Stomach (tissue), 9 donors: ENCODE results near the gene TRIM46. TPM values are rescaled to one million over a fixed set of nuclear protein-coding genes. Genes with fewer than 3 reads are reported as not detected.

ENCODE experiments used
- DNase-seq, 2 donors: peaks; one replicate each; pipeline versions ENCODE4 v3.0.0 to v3.0.0-alpha.2; 2013 to 2019
- H3K27ac ChIP-seq, 5 donors: fragments of 200-600 bp in 4 of 5; sonication (generic) in 4 of 5; one replicate each; pipeline ENCODE4 v1.5.1; 2013 to 2019; ENCODE audit warnings: mild to moderate bottlenecking in 1 of 5, moderate library complexity in 1 of 5
- H3K27me3 ChIP-seq, 3 donors: fragments of 200-600 bp; sonication (generic); one replicate each; pipeline ENCODE4 v1.5.1; 2017 to 2019; ENCODE audit warnings: mixed run types in 1 of 3
- H3K36me3 ChIP-seq, 4 donors: fragments of 200-600 bp; sonication (generic); 1 replicate in 3 of 4; 2 replicates in 1 of 4; pipeline ENCODE4 v1.5.1; 2016 to 2019
- H3K4me1 ChIP-seq, 4 donors: fragments of 200-600 bp; sonication (generic); one replicate each; pipeline ENCODE4 v1.5.1; 2016 to 2019
- H3K4me3 ChIP-seq, 4 donors: fragments of 200-600 bp; sonication (generic) in 3 of 4; one replicate each; pipeline ENCODE4 v1.5.1; 2016 to 2019; ENCODE audit warnings: mild to moderate bottlenecking in 1 of 4
- H3K9me3 ChIP-seq, 4 donors: fragments of 200-600 bp; sonication (generic); one replicate each; pipeline ENCODE4 v1.5.1; 2016 to 2019
- CTCF ChIP-seq, 7 experiments: fragments of 450-650 bp in 4 of 7; fragments of 200-600 bp in 3 of 7; sonication (generic) in 3 of 7; IDR thresholded peaks; one replicate each; pipeline ENCODE4 v1.5.1; 2016 to 2019; ENCODE audit warnings: antibody characterized with exemption in 7 of 7, control low read depth in 2 of 7, mild to moderate bottlenecking in 1 of 7
- EP300 ChIP-seq: sonication (generic); formaldehyde crosslinking; IDR thresholded peaks from one replicate; pipeline ENCODE4 v1.6.1; 2017; ENCODE audit warnings: antibody characterized with exemption
- POLR2A ChIP-seq, 4 donors: fragments of 450-650 bp; IDR thresholded peaks; one replicate each; pipeline ENCODE4 v1.6.1; 2016; ENCODE audit warnings: antibody characterized with exemption in 4 of 4, control low read depth in 2 of 4, mild to moderate bottlenecking in 1 of 4, moderate library complexity in 1 of 4
- POLR2AphosphoS5 ChIP-seq, 3 donors: sonication (generic); formaldehyde crosslinking; IDR thresholded peaks; one replicate each; pipeline ENCODE4 v1.6.1; 2016; ENCODE audit warnings: antibody characterized with exemption in 3 of 3
- WGBS, 5 donors: extraction: QIAGEN DNeasy Blood & Tissue Kit in 3 of 5; methylation state at CpG; one replicate each; pipeline versions ENCODE4 v1.1.5 to v1.1.7; 2013 to 2018; 5-methylcytosine and 5-hydroxymethylcytosine counted together
- intact Hi-C: fragments of 100-400 bp; cut with DNase I; formaldehyde crosslinking; loops from one replicate; pipeline ENCODE4 v1.15.1; 2023; ENCODE audit warnings: low total_unique reads
- polyA plus RNA-seq, 3 donors: library from polyadenylated mRNA; stranded (reverse); fragments of 200-250 nt; gene quantifications; one replicate each; pipeline ENCODE4 v1.2.3, GENCODE V29; 2013
- total RNA-seq, 5 donors: library from RNA; depleted of rRNA; stranded (reverse); fragments of >200 nt; gene quantifications; one replicate each; pipeline versions ENCODE4 v1.1.0 to v1.2.3, GENCODE V29; 2014 to 2016
- donor health status: healthy with polysubstance abuse.
- donor health status: Bipolar disorder and iron deficiency.
- donor health status: healthy.

TRIM46 gene
- total and polyA plus RNA-seq, 8 donors = 0.58 to 16.9 (median 0.71) TPM; not detected in 2

GRCh38 chr1:155184835-155185782 is 11.5 kb downstream of the TRIM46 start:
- DNase-seq = peak; percentile 88 to 93
- intact Hi-C loops = no loop called here
- peak overlapping the region in 2 of 4 donors; percentile 40 to 50 for H3K4me3 ChIP-seq
- H3K9me3 ChIP-seq = no peaks in the 10 kb centered on the region
- H3K27ac ChIP-seq = peak overlapping the region; percentile 72 to 90 (median 79)
- H3K27me3 ChIP-seq = no peaks in the 10 kb centered on the region
- WGBS, 5 donors = 22 to 52% (median 31%) methylated on average over 19 to 21 of the region's 21 CpGs
- TF ChIP-seq POLR2A (IDR thresholded peaks at IDR 0.05) (no peak), CTCF (IDR thresholded peaks at IDR 0.05) (no peak), EP300 (no peak), POLR2AphosphoS5 (IDR thresholded peaks at IDR 0.05) (peak in 2 of 3 donors; percentile 68 to 75)
- peaks cover 30 to 66% (median 47%) of the 10 kb centered on the region in 4 donors for H3K4me1 ChIP-seq
- H3K36me3 ChIP-seq = peaks cover 0 to 7% (median 0%) of the 10 kb centered on the region in 4 donors

GRCh38 chr1:155185783-155186066 is 12.1 kb downstream of the TRIM46 start:
- no peak for DNase-seq
- Histone ChIP-seq H3K9me3 (no peaks in the 10 kb centered on the region), H3K27ac (peak overlapping the region; percentile 72 to 90 (median 79)), H3K4me1 (peaks cover 30 to 64% (median 45%) of the 10 kb centered on the region in 4 donors), H3K4me3 (peak overlapping the region in 3 of 4 donors; percentile 11 to 50 (median 40)), H3K36me3 (peaks cover 0 to 6% (median 0%) of the 10 kb centered on the region in 4 donors), H3K27me3 (no peaks in the 10 kb centered on the region)
- intact Hi-C loops = no loop called here
- 31 to 49% (median 37%) methylated on average over 6 of the region's 6 CpGs for WGBS, 5 donors
- TF ChIP-seq POLR2AphosphoS5 (IDR thresholded peaks at IDR 0.05) = no peak
- TF ChIP-seq POLR2A (IDR thresholded peaks at IDR 0.05) = no peak
- TF ChIP-seq EP300 = no peak
- no peak for TF ChIP-seq CTCF (IDR thresholded peaks at IDR 0.05)

- TF ChIP-seq POLR2AphosphoS5 (IDR thresholded peaks at IDR 0.05) (peak in 1 of 3 donors; percentile 54), EP300 (no peak), CTCF (IDR thresholded peaks at IDR 0.05) (no peak), POLR2A (IDR thresholded peaks at IDR 0.05) (no peak)
- intact Hi-C loops = no loop called here
- peak overlapping the region; percentile 72 to 90 (median 79) for H3K27ac ChIP-seq
- no peaks in the 10 kb centered on the region for H3K27me3 ChIP-seq
- H3K4me3 ChIP-seq = peak overlapping the region in 3 of 4 donors; percentile 11 to 50 (median 40)
- 19 to 51% (median 40%) methylated on average over 6 to 8 of the region's 8 CpGs for WGBS, 5 donors
- peaks cover 0 to 6% (median 0%) of the 10 kb centered on the region in 4 donors for H3K36me3 ChIP-seq
- peak; percentile 57 to 68 for DNase-seq
- no peaks in the 10 kb centered on the region for H3K9me3 ChIP-seq
- peaks cover 30 to 59% (median 42%) of the 10 kb centered on the region in 4 donors for H3K4me1 ChIP-seq
These were observed 12.6 kb downstream of the TRIM46 start for GRCh38 chr1:155186067-155186793.

GRCh38 chr1:155186794-155187455 is 13.3 kb downstream of the TRIM46 start:
- WGBS, 5 donors = 30 to 59% (median 36%) methylated on average over 13 to 14 of the region's 14 CpGs
- Histone ChIP-seq H3K36me3 (peaks cover 0 to 1% (median 0%) of the 10 kb centered on the region in 4 donors), H3K4me3 (peak overlapping the region; percentile 24 to 50 (median 34)), H3K4me1 (peaks cover 30 to 52% (median 37%) of the 10 kb centered on the region in 4 donors), H3K9me3 (no peaks in the 10 kb centered on the region), H3K27me3 (no peaks in the 10 kb centered on the region), H3K27ac (peak overlapping the region; percentile 72 to 90 (median 79))
- TF ChIP-seq CTCF (IDR thresholded peaks at IDR 0.05) (no peak), POLR2AphosphoS5 (IDR thresholded peaks at IDR 0.05) (peak in 1 of 3 donors; percentile 2), POLR2A (IDR thresholded peaks at IDR 0.05) (no peak), EP300 (no peak)
- DNase-seq = peak; percentile 49 to 60
- intact Hi-C loops = no loop called here
